ENCODE results near the gene ANKS1A.

GRCh38 chr6:34839666-34840352, 49.2 kb upstream of the ANKS1A start:
- TF ChIP-seq, protein P1, sequence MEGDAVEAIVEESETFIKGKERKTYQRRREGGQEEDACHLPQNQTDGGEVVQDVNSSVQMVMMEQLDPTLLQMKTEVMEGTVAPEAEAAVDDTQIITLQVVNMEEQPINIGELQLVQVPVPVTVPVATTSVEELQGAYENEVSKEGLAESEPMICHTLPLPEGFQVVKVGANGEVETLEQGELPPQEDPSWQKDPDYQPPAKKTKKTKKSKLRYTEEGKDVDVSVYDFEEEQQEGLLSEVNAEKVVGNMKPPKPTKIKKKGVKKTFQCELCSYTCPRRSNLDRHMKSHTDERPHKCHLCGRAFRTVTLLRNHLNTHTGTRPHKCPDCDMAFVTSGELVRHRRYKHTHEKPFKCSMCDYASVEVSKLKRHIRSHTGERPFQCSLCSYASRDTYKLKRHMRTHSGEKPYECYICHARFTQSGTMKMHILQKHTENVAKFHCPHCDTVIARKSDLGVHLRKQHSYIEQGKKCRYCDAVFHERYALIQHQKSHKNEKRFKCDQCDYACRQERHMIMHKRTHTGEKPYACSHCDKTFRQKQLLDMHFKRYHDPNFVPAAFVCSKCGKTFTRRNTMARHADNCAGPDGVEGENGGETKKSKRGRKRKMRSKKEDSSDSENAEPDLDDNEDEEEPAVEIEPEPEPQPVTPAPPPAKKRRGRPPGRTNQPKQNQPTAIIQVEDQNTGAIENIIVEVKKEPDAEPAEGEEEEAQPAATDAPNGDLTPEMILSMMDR (IDR thresholded peaks at IDR 0.05) = no peak
- no peak for TF ChIP-seq POLR2AphosphoS5 (IDR thresholded peaks at IDR 0.05)
